OCI-LY3 (cell line): ENCODE results near the gene PRKAR1A.
"Not testable (repeated sequence)": the region's sequence is repeated elsewhere in the genome, so short reads cannot be mapped to it uniquely, and the experiment has no call there.

Experiments used
- H2AFZ ChIP-seq: fragments of 200-600, 300-600 bp; shearing (Covaris generic); 2 replicates; pipeline ENCODE4 v1.6.0; 2014; ENCODE audit warnings: antibody characterized with exemption, low read depth, low read length
- H3K27ac ChIP-seq: fragments of 200-600, 300-600 bp; sonication (generic); 2 replicates; pipeline ENCODE4 v1.5.1; 2014; ENCODE audit warnings: mild to moderate bottlenecking, low read length, moderate library complexity, mixed read lengths
- H3K27me3 ChIP-seq: fragments of 200-600, 300-600 bp; sonication (generic); 2 replicates; pipeline ENCODE4 v1.6.1; 2014; ENCODE audit warnings: low read depth, low read length, mixed read lengths
- H3K36me3 ChIP-seq: fragments of 200-600, 300-600 bp; sonication (generic); replicated peaks from 2 replicates; pipeline ENCODE3; 2014; ENCODE audit warnings: low read depth, low read length, mixed read lengths
- H3K4me1 ChIP-seq: fragments of 300-600, 200-600 bp; sonication (generic); 2 replicates; pipeline ENCODE4 v1.6.1; 2014; ENCODE audit warnings: low read length, mixed read lengths
- H3K4me2 ChIP-seq: fragments of 200-600, 300-600 bp; sonication (generic); 2 replicates; pipeline ENCODE4 v1.6.1; 2014; ENCODE audit warnings: low read length, mixed read lengths
- H3K4me3 ChIP-seq: fragments of 300-600, 200-600 bp; sonication (generic); 2 replicates; pipeline ENCODE4 v1.5.1; 2014; ENCODE audit warnings: antibody characterized with exemption, mild to moderate bottlenecking, low read length, moderate library complexity
- H3K79me2 ChIP-seq: fragments of 300-600, 200-600 bp; shearing (Covaris generic); 2 replicates; pipeline ENCODE4 v1.6.1; 2014; ENCODE audit warnings: mild to moderate bottlenecking, low read length, mixed read lengths
- H3K9ac ChIP-seq: fragments of 300-600, 200-600 bp; shearing (Covaris generic); 2 replicates; pipeline ENCODE4 v1.6.0; 2014; ENCODE audit warnings: mild to moderate bottlenecking, low read length, moderate library complexity
- H3K9me3 ChIP-seq: fragments of 200-600, 300-600 bp; shearing (Covaris generic); 2 replicates; pipeline ENCODE4 v1.6.1; 2014; ENCODE audit warnings: low read length, mixed read lengths; ENCODE audit not compliant: insufficient read depth
- H4K20me1 ChIP-seq: fragments of 200-600, 300-600 bp; sonication (generic); 2 replicates; pipeline ENCODE4 v1.6.1; 2016; ENCODE audit warnings: low read length, mixed read lengths; ENCODE audit not compliant: insufficient read depth
- CTCF ChIP-seq: fragments of 200-600, 300-600 bp; sonication (generic); IDR thresholded peaks from 2 replicates; pipeline ENCODE4 v1.5.1; 2014; ENCODE audit warnings: antibody characterized with exemption, low read length, low read depth
- EZH2phosphoT487 ChIP-seq: fragments of 200-600 bp; shearing (Covaris generic); IDR thresholded peaks from 2 replicates; pipeline ENCODE4 v1.6.1; 2018; ENCODE audit warnings: antibody characterized with exemption, mixed run types, low read depth

PRKAR1A gene

GRCh38 chr17:68579194-68579927 is 67.1 kb downstream of the PRKAR1A start:
- Histone ChIP-seq H3K4me1 (no peaks in the 10 kb centered on the region), H3K79me2 (no peaks in the 10 kb centered on the region), H4K20me1 (no peaks in the 10 kb centered on the region), H3K27ac (no peak overlapping the region), H3K4me3 (no peak overlapping the region), H3K36me3 (no peaks in the 10 kb centered on the region), H3K9ac (no peak overlapping the region), H3K4me2 (no peak overlapping the region), H3K9me3 (no peaks in the 10 kb centered on the region), H3K27me3 (no peaks in the 10 kb centered on the region), H2AFZ (no peak overlapping the region)
- TF ChIP-seq EZH2phosphoT487 = no peak
- no peak for TF ChIP-seq CTCF

GRCh38 chr17:68580236-68580770 is 68.1 kb downstream of the PRKAR1A start:
- Histone ChIP-seq H4K20me1 (no peaks in the 10 kb centered on the region), H2AFZ (no peak overlapping the region), H3K79me2 (no peaks in the 10 kb centered on the region), H3K27me3 (no peaks in the 10 kb centered on the region), H3K4me2 (no peak overlapping the region), H3K4me3 (no peak overlapping the region), H3K9ac (no peak overlapping the region), H3K27ac (no peak overlapping the region), H3K4me1 (no peaks in the 10 kb centered on the region), H3K36me3 (no peaks in the 10 kb centered on the region), H3K9me3 (no peaks in the 10 kb centered on the region)
- no peak for TF ChIP-seq CTCF

- Histone ChIP-seq H4K20me1 (no peaks in the 10 kb centered on the region), H3K79me2 (no peaks in the 10 kb centered on the region), H3K4me1 (no peaks in the 10 kb centered on the region), H3K9me3 (no peaks in the 10 kb centered on the region), H3K4me2 (no peak overlapping the region), H3K4me3 (no peak overlapping the region), H2AFZ (no peak overlapping the region), H3K27ac (no peak overlapping the region), H3K9ac (no peak overlapping the region), H3K36me3 (no peaks in the 10 kb centered on the region), H3K27me3 (no peaks in the 10 kb centered on the region)
- TF ChIP-seq CTCF = no peak
- no peak for TF ChIP-seq EZH2phosphoT487
These were observed 69.8 kb downstream of the PRKAR1A start for GRCh38 chr17:68581863-68582645.

GRCh38 chr17:68582867-68583266 is 70.6 kb downstream of the PRKAR1A start:
- not testable (repeated sequence) for H3K36me3 ChIP-seq, H4K20me1 ChIP-seq, H3K27ac ChIP-seq, H3K9ac ChIP-seq, H3K9me3 ChIP-seq, H3K4me1 ChIP-seq, H3K4me3 ChIP-seq, H3K27me3 ChIP-seq, H2AFZ ChIP-seq, H3K4me2 ChIP-seq, H3K79me2 ChIP-seq
